ENCODE measurements around the gene GLT1D1. TPM values are rescaled to one million over a fixed set of nuclear protein-coding genes. Genes with fewer than 3 reads are reported as not detected.

The GLT1D1 gene
- total RNA-seq, 2 experiments from 2014 or later = 0.32 TPM; not detected in 1

DNA sequence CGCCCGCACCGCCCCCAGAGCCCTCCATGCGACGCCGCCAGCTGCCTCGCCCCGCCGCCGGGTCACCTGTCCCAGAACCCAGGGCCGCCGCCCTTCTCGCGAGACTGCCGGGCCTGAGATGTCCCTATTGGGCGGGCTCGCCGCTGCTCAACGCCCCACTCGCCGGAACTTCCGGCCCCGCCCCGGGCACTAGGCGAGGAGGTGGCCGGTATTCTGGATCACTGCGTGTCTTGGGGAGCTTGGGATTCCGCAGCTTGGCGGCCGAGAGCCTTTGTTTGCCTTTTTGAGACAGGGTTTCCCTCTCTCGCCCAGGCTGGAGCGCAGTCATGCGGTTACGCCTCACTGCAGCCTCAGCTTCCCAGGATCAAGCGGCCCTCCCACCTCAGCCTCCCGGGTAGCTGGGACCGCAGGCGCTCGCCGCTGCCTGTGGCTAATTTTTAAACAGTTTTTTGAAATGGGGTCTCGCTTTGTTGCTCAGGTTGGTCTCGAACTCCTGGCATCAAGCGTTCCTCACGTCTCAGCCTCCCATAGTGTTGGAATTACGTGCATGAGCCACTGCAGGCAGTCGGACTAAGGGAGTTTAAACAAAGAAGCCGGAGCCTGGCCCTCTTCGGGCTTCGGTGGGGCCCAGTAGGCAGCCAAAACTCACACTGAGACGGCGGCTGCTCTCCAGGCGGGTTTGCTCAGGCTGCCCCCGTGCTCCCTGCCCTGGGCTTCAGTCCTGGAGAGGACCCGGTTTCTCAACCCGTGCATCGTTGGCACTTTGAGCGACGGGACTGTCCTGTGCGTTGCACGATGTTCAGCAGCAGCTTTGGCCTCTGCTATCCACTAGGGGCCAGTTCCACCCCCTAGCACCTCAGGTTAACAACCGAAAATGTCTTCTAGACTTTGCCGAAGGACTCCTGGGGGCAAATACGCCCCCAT is 29.1 kb upstream of the GLT1D1 start, which contains the start of gene SLC15A4:
SLC15A4 (minus strand) TSS at position 43 of the 924 bp plus-strand sequence; CDS start at position 28, 15 bp downstream.
- intact Hi-C loops (cut with micrococcal nuclease; ENCODE audit: unreplicated experiment) = loop anchor here (1.0 to 5.0 kb wide), 2 partner anchors 29 to 42 kb away; no protein-coding TSS in a partner anchor
- BruUV-seq (replicated peaks) = TSS peak; percentile 83

DNA sequence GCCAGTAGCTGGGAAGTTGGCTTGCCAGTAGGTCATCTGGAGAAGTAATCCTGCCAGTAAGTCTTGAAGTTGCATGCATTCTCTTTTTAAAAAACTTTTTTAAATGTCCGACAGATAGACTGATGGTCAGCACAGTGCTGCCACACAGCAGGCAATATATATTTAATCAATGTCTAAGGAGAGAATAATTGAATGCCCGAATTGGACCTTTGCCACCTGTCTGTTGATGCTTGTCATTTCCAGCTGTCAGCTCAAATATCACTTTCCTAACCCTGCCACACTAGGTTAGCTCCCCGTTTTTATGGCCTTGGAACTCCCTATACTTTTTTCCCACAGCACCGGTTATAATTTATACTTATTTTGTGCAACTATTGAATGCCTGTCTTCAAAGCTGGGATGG is 27.4 kb upstream of the GLT1D1 start:
- no TSS peak for BruUV-seq (replicated peaks)
- CTCF ChIA-PET (ENCODE audit: unreplicated experiment) = no interaction called here

More for the DNA sequence above, 29.1 kb upstream of the GLT1D1 start, which contains the start of gene SLC15A4:
- peaks cover 35% of the 10 kb centered on the region for H3K36me3 ChIP-seq (ENCODE audit: insufficient read depth, low read length)
- peaks cover 69% of the 10 kb centered on the region for H3K4me1 ChIP-seq (ENCODE audit: insufficient read depth, low read length, poor library complexity, severe bottlenecking)
- TF ChIP-seq, protein P1, sequence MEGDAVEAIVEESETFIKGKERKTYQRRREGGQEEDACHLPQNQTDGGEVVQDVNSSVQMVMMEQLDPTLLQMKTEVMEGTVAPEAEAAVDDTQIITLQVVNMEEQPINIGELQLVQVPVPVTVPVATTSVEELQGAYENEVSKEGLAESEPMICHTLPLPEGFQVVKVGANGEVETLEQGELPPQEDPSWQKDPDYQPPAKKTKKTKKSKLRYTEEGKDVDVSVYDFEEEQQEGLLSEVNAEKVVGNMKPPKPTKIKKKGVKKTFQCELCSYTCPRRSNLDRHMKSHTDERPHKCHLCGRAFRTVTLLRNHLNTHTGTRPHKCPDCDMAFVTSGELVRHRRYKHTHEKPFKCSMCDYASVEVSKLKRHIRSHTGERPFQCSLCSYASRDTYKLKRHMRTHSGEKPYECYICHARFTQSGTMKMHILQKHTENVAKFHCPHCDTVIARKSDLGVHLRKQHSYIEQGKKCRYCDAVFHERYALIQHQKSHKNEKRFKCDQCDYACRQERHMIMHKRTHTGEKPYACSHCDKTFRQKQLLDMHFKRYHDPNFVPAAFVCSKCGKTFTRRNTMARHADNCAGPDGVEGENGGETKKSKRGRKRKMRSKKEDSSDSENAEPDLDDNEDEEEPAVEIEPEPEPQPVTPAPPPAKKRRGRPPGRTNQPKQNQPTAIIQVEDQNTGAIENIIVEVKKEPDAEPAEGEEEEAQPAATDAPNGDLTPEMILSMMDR (conservative IDR thresholded peaks at IDR 0.05; ENCODE audit: low read length) = no peak; the same call in 1 of the 2 replicates
- no peak for TF ChIP-seq EZH2phosphoT487 (IDR thresholded peaks at IDR 0.05; ENCODE audit: borderline replicate concordance, low read depth, low read length)
- peaks cover 53% of the 10 kb centered on the region for H3K79me2 ChIP-seq (ENCODE audit: insufficient read depth, low read depth, low read length)
- H4K20me1 ChIP-seq (ENCODE audit: insufficient read depth, low read length) = peaks cover 21% of the 10 kb centered on the region
- no peaks in the 10 kb centered on the region for H3K9me2 ChIP-seq (ENCODE audit: insufficient read depth, low read length)
- peak within 1 kb of the TSS; percentile 84 for H3K27ac ChIP-seq (ENCODE audit: low read depth, low read length, poor library complexity, severe bottlenecking)
- H3K9me3 ChIP-seq (ENCODE audit: low read length) = peaks cover 9% of the 10 kb centered on the region; the same call in 1 of the 2 replicates
- peak within 1 kb of the TSS; percentile 57; the same call in 1 of the 2 replicates for H2AFZ ChIP-seq (ENCODE audit: low read length)
- peak within 1 kb of the TSS; percentile 99 for H3K4me3 ChIP-seq (ENCODE audit: low read depth, low read length, poor library complexity, severe bottlenecking)
- CTCF ChIA-PET (ENCODE audit: unreplicated experiment) = interaction anchor here (0.5 kb wide), 1 partner anchor 58 kb away, joined by 4 read pairs; no protein-coding TSS in a partner anchor
- peak within 1 kb of the TSS; percentile 92 for H3K4me2 ChIP-seq (ENCODE audit: low read length)
- POLR2A ChIA-PET = interaction anchor here (0.6 to 1.9 kb wide), 9 partner anchors 14 to 1343 kb away, joined by 3 to 7 read pairs (median 5); no protein-coding TSS in a partner anchor
- peak; percentile 96 for DNase-seq (ENCODE audit: low spot score)

More for the DNA sequence above, 27.4 kb upstream of the GLT1D1 start:
- Histone ChIP-seq H3K79me2 (ENCODE audit: insufficient read depth, low read depth, low read length) (peaks cover 37% of the 10 kb centered on the region), H3K4me3 (ENCODE audit: low read depth, low read length, poor library complexity, severe bottlenecking) (no peak overlapping the region), H3K9me3 (ENCODE audit: low read length) (peaks cover 9% of the 10 kb centered on the region; the same call in 1 of the 2 replicates), H3K9me2 (ENCODE audit: insufficient read depth, low read length) (no peaks in the 10 kb centered on the region), H3K27ac (ENCODE audit: low read depth, low read length, poor library complexity, severe bottlenecking) (no peak overlapping the region), H3K4me2 (ENCODE audit: low read length) (peak overlapping the region; percentile 19; the same call in 1 of the 2 replicates), H2AFZ (ENCODE audit: low read length) (no peak overlapping the region), H4K20me1 (ENCODE audit: insufficient read depth, low read length) (peaks cover 6% of the 10 kb centered on the region; the same call in 1 of the 2 replicates), H3K36me3 (ENCODE audit: insufficient read depth, low read length) (peaks cover 19% of the 10 kb centered on the region), H3K4me1 (ENCODE audit: insufficient read depth, low read length, poor library complexity, severe bottlenecking) (peaks cover 69% of the 10 kb centered on the region)
- intact Hi-C loops (cut with micrococcal nuclease; ENCODE audit: unreplicated experiment) = no loop called here
- POLR2A ChIA-PET = interaction anchor here (0.7 to 1.0 kb wide), 3 partner anchors 15 to 227 kb away, joined by 3 to 4 read pairs (median 3); no protein-coding TSS in a partner anchor
- DNase-seq (ENCODE audit: low spot score) = no peak
- TF ChIP-seq, protein P1 (conservative IDR thresholded peaks at IDR 0.05; ENCODE audit: low read length) = no peak
